Activated CD4-positive, CD25-positive, alpha-beta regulatory T cell treated with anti-CD3 and anti-CD28 coated beads, Interleukin-2, amount 50 U/mL, for 16 hours (primary cell): ENCODE results near the gene ANKRD1.
"Not testable (repeated sequence)": the region's sequence is repeated elsewhere in the genome, so short reads cannot be mapped to it uniquely, and the experiment has no call there.

Experiments
- DNase-seq: peaks from one replicate; pipeline ENCODE4 v3.0.0-alpha.2; 2020; ENCODE audit warnings: low read depth, low spot score

Gene ANKRD1

DNA sequence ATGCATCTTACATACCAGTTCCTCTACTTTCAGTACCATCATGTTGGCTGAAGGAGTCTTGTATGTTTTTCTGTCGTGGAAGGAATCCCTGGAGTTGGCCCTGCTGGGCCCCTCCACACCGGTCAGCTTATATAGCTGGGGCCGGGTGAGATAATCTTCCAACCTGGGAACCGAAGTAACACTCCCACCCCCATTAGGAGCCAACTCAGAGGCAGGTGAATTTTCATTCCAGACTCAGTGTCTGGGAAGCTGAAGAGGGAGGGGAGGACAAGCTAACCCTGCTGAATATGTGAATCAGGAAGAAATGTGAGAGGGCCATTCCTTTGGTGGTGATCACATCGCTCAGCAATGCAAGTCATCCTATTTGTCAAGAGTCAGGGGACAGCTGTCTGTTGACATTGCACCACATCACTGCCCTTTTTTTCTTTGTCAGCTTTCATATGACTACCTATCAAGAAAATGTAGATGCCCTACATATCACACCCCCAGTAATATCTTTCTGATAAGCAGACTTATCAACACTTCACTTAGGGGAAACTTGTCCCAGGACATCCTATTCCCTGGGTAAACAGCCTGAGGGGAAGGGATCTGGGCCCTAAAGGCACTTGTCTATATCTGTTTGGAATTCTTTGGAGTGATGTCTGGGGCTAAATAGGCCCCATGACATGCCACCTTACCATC is at the start of gene ANKRD1:
Gene ANKRD1 (minus strand): TSS at position 102 of the 681 bp plus-strand sequence. CDS start 60 bp downstream, at position 42.
- DNase-seq = no peak

DNA sequence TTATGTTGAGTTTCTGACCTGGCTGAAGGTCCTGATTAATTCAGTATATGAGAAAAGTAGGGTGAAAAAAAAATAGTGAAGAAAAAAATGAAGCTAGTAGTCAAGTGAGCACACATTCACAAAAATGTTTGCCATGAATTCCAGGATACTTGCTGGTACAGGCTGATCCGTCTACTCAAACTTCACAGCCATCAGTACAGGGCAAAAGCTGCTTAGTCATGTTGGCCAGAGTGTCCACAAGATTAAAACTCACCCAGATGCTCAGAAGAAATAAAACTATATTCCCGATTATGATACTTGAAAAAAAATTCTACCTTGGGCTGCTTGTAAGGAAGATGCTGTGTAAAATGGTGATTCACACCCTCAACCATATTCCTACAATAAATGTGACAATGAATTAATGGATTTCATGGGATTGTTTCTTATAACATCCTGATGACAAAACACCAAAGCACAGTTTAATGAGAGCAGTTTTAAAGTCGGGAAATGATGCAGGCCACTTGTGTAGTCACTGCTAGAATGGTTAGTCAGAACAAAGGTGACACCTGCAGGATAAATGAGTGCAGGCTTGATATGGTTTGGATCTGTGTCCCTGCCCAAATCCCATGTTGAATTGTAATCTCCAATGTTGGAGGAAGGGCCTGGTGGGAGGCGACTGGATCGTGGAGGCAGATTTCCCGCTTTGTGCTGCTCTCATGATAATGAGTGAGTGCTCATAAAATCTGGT is 49.2 kb upstream of the ANKRD1 start:
- DNase-seq = no peak

- DNase-seq = no peak
These were observed 48.2 kb upstream of the ANKRD1 start for GRCh38 chr10:90969121-90969534.

- no peak for DNase-seq
These were observed 47.6 kb upstream of the ANKRD1 start for GRCh38 chr10:90968328-90969081.

- DNase-seq = no peak
These were observed 47.0 kb upstream of the ANKRD1 start for GRCh38 chr10:90967865-90968264.

DNA sequence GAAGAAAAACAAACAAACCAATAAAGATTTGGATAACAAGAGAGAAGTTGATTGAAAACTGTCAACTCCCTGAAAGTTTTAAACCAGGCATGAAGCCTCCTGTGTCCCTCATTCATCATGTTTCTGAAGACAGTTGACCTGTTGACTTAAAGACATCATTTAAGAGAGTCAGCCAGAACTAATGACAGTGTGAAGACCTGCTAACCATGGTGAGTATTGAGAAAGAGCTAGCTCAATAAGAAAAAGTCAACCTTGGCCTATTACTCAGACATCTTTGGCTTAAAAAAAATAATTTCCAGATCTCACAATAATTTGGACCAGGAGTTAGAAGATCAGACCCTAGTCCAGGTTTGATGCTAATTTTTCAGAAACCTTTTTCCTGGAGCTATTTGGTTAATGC is 45.3 kb upstream of the ANKRD1 start:
- DNase-seq = no peak

GRCh38 chr10:90965720-90966119 is 44.8 kb upstream of the ANKRD1 start:
- DNase-seq = no peak

GRCh38 chr10:90964781-90965465 is 44.0 kb upstream of the ANKRD1 start:
- DNase-seq = no peak

GRCh38 chr10:90963331-90963730 is 42.4 kb upstream of the ANKRD1 start:
- DNase-seq = no peak

DNA sequence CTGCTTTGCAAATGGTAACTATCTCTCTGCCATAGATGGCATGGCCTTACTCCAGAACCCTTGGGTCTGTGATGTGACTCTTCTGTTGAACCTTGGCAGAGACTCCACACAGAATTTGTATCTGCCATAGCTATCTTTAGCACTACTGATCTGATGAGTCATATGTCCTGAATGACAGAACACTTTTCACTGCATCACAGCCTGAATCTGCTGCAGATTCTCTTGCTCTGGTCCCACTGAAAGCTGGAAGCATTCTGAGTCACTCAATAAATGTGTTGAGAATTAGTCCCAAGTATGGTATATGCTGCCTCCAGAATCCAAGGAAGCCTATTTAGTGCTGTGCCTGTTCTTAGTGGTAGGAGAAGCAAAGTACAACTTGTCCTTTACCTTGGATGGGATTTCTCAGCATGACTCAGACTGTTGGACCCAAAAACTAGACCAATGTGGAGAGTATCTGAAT is 39.5 kb upstream of the ANKRD1 start:
- no peak for DNase-seq

- no peak for DNase-seq
These were observed 38.9 kb upstream of the ANKRD1 start for GRCh38 chr10:90959826-90960225.

DNA sequence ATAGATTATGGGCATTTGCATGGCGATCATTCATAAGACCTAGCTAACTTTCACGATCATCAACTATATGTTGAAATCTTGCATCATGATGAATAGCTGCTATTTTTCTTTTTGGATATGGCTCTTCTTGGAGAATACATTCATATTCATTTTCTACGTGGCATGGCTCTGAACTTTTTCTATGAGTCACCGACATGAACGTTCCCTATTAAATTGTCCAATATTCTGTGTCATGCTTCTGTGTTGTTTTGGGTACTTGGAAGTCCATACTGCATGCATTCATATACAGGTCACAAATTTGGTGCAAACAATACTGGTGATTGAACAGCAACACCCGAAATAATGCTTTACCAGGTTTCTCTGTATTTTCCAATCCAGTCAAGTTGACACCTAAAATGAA is 37.9 kb upstream of the ANKRD1 start:
- DNase-seq = no peak

GRCh38 chr10:90947030-90947960 is 26.4 kb upstream of the ANKRD1 start:
- no peak for DNase-seq

- DNase-seq = no peak
These were observed 24.7 kb upstream of the ANKRD1 start for GRCh38 chr10:90945491-90946070.

- no peak for DNase-seq
These were observed 23.9 kb upstream of the ANKRD1 start for GRCh38 chr10:90944749-90945148.

GRCh38 chr10:90942980-90943379 is 22.1 kb upstream of the ANKRD1 start:
- not testable (repeated sequence) for DNase-seq

DNA sequence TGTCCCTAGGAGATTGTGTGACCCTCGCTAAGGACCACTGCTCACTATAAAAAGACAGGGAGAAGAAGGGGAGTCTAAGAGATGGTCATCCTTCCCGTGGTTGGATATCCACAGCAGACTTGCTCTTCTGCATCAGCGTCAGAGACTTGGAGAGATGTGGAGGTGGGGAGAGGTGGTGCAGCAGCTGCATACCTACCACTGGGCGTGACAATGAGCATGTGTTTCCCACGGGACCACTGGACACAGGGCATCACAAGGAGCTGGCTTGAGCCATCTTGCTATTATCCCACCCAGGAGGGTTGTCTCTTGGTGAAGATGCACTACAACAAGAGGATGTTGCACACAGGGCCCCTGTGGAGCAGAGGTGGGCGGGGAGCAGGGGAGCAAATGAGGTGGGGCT is 18.8 kb upstream of the ANKRD1 start:
- DNase-seq = no peak

DNA sequence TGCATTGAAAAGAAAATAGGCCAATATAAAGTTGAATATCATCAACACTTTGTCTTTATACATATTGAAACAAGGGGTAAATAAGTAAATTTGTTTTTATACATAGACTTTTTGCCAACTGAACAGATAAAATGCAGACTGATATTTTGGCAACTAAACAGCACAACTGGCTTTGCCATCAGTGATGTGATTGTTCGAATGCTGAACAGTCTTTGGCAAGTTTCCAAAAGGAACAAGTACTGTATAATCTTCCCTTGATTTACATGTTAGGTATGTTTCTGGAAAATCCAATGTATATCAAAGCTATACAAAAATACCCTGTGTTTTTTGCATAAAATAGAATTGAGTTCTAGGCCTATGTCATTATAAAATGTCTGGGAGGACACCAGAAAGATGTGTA is 18.2 kb upstream of the ANKRD1 start:
- DNase-seq = no peak

GRCh38 chr10:90937645-90938258 is 16.9 kb upstream of the ANKRD1 start:
- no peak for DNase-seq

- no peak for DNase-seq
These were observed 15.4 kb upstream of the ANKRD1 start for GRCh38 chr10:90936276-90936659.
